Panc1 (cell line): ENCODE results near the gene NDUFA11. TPM values are rescaled to one million over a fixed set of nuclear protein-coding genes. Genes with fewer than 3 reads are reported as not detected.

Experiments used
- ATAC-seq: fragments of 200-7000 bp; cut with Tn5 transposase; 2 replicates; pipeline ENCODE4 v1.9.1; 2020; ENCODE audit warnings: mild to moderate bottlenecking, moderate library complexity
- BruUV-seq: library from RNA; stranded (reverse); fragments of 400-500 nt; replicated peaks from 2 replicates; lab custom pipeline; 2021; lab: Mats Ljungman, UMichigan
- CTCF ChIA-PET: fragments of 300-600 bp; sonication (Branson Sonifier 250); formaldehyde crosslinking; loops from one replicate; lab custom pipeline; 2022; ENCODE audit warnings: antibody characterized with exemption; lab: Charles Lee
- POLR2A ChIA-PET: fragments of 300-600 bp; sonication (Branson Sonifier 250); formaldehyde crosslinking; loops from one replicate; lab custom pipeline; 2022; ENCODE audit warnings: antibody characterized with exemption; lab: Charles Lee
- DNase-seq: peaks from one replicate; pipeline ENCODE4 v3.0.0-alpha.2; 2010; ENCODE audit warnings: low read depth, low spot score
- H3K27ac ChIP-seq: 2 replicates; pipeline ENCODE4 v1.5.1; 2011; ENCODE audit warnings: mild to moderate bottlenecking, low read length, inconsistent platforms
- H3K27me3 ChIP-seq: fragments of 200-500 bp; sonication (Bioruptor generic); 2 replicates; pipeline ENCODE4 v1.6.0; 2014; ENCODE audit warnings: low read length, inconsistent platforms; ENCODE audit not compliant: control insufficient read depth, insufficient read depth
- H3K36me3 ChIP-seq: fragments of 200-500 bp; sonication (Bioruptor generic); 2 replicates; pipeline ENCODE4 v1.5.1; 2014; ENCODE audit warnings: inconsistent platforms, mild to moderate bottlenecking, low read length, moderate library complexity; ENCODE audit not compliant: control insufficient read depth, insufficient read depth
- H3K4me1 ChIP-seq: 2 replicates; pipeline ENCODE4 v1.5.1; 2011; ENCODE audit warnings: inconsistent platforms, mild to moderate bottlenecking, low read length, moderate library complexity; ENCODE audit not compliant: control insufficient read depth, insufficient read depth
- H3K4me3 ChIP-seq, 2 experiments: 2 replicates each; pipeline ENCODE4 v1.5.1; 2011 to 2012; ENCODE audit warnings: low read depth in 2 of 2, low read length in 2 of 2, mild to moderate bottlenecking in 2 of 2, inconsistent platforms in 1 of 2, moderate library complexity in 1 of 2
- H3K9me3 ChIP-seq: fragments of 200-500 bp; sonication (Bioruptor generic); 2 replicates; pipeline ENCODE4 v1.5.1; 2014; ENCODE audit warnings: low read depth, mild to moderate bottlenecking, inconsistent platforms, low read length, moderate library complexity; ENCODE audit not compliant: control insufficient read depth, insufficient read depth
- POLR2AphosphoS5 ChIP-seq: IDR thresholded peaks from 2 replicates; pipeline ENCODE4 v1.6.1; 2012; ENCODE audit warnings: mild to moderate bottlenecking, low read depth, low read length, moderate library complexity
- SIN3A ChIP-seq: IDR thresholded peaks from 2 replicates; pipeline ENCODE4 v1.6.1; 2012; ENCODE audit warnings: low read depth, mild to moderate bottlenecking, low read length, moderate library complexity, borderline replicate concordance; ENCODE audit not compliant: insufficient read depth
- TCF7L2 ChIP-seq: IDR thresholded peaks from 2 replicates; pipeline ENCODE4 v1.6.1; 2011; ENCODE audit warnings: mild to moderate bottlenecking, low read depth, low read length, inconsistent platforms
- in situ Hi-C: cut with HindIII; loops from 2 replicates; pipeline ENCODE4 v1.10.0; 2016; ENCODE audit warnings: low sequenced_read_pairs, low pct_unique_long_range_greater_than_20kb
- intact Hi-C: fragments of 100-400 bp; cut with micrococcal nuclease; formaldehyde crosslinking; loops from one replicate; pipeline ENCODE4 v1.10.0; 2022; ENCODE audit not compliant: unreplicated experiment
- total RNA-seq: library from RNA; stranded (reverse); gene quantifications from one replicate; pipeline ENCODE4 v1.2.1, GENCODE V29; 2021; ENCODE audit not compliant: unreplicated experiment
- TF ChIP-seq, protein P1 (sequence below), 2 experiments: IDR thresholded peaks; 2 replicates each; pipeline ENCODE4 v1.6.1; 2011 to 2012; ENCODE audit warnings: low read depth in 2 of 2, control low read depth in 1 of 2, low read length in 1 of 2, mild to moderate bottlenecking in 1 of 2, moderate library complexity in 1 of 2; ENCODE audit not compliant: insufficient read depth in 1 of 2
- TF ChIP-seq, protein P2 (sequence below): fragments of 450-650 bp; IDR thresholded peaks from 2 replicates; pipeline ENCODE4 v1.5.1; 2017; ENCODE audit warnings: mild to moderate bottlenecking

Gene NDUFA11
- total RNA-seq, 1 experiment from 2014 or later: 242 TPM

DNA sequence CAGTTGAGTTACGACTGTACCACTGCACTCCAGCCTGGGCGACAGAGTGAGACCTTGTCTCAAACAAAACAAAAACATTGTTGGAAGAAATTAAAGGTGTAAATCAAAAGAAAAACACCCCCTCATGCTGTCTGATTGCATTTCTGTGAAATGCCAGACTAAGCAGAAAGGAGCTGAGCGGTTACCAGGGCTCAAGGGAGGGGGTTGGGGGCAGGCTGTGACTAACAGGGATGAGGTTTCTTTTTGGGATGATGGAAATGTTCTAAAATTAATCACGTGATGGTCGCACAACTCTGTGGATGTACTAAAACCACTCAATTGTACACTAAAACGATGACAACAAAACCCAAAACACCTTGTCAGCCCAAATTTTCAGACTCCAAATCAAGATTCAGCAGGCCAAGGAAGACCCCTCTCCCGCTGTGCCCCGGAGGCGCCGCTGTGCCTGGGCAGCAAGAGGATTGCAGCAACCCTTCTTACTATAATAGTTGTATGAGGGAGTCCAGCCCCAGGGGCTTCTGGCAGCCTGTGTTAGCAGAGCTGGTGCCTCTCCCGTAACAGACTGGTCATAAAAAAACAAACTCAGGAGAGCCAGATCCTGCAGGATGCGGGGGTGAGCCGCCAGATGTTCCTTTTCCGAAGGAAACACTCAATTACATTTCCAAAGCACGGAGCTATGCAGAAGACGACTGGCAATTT is 31.3 kb upstream of the NDUFA11 start:
- BruUV-seq: no TSS peak
- no peaks in the 10 kb centered on the region for H3K27me3 ChIP-seq
- DNase-seq (no peak), ATAC-seq (no peak)
- in situ Hi-C loops: no loop called here
- CTCF ChIA-PET: no interaction called here
- H3K27ac ChIP-seq: no peak overlapping the region
- intact Hi-C loops: no loop called here
- no peaks in the 10 kb centered on the region; the same call in 1 of the 2 replicates for H3K36me3 ChIP-seq
- no peaks in the 10 kb centered on the region; the same call in 1 of the 2 replicates for H3K4me1 ChIP-seq
- H3K4me3 ChIP-seq: no peak overlapping the region
- POLR2A ChIA-PET: no interaction called here
- TF ChIP-seq TCF7L2 (no peak), SIN3A (no peak), POLR2AphosphoS5 (no peak)
- TF ChIP-seq, protein P1, sequence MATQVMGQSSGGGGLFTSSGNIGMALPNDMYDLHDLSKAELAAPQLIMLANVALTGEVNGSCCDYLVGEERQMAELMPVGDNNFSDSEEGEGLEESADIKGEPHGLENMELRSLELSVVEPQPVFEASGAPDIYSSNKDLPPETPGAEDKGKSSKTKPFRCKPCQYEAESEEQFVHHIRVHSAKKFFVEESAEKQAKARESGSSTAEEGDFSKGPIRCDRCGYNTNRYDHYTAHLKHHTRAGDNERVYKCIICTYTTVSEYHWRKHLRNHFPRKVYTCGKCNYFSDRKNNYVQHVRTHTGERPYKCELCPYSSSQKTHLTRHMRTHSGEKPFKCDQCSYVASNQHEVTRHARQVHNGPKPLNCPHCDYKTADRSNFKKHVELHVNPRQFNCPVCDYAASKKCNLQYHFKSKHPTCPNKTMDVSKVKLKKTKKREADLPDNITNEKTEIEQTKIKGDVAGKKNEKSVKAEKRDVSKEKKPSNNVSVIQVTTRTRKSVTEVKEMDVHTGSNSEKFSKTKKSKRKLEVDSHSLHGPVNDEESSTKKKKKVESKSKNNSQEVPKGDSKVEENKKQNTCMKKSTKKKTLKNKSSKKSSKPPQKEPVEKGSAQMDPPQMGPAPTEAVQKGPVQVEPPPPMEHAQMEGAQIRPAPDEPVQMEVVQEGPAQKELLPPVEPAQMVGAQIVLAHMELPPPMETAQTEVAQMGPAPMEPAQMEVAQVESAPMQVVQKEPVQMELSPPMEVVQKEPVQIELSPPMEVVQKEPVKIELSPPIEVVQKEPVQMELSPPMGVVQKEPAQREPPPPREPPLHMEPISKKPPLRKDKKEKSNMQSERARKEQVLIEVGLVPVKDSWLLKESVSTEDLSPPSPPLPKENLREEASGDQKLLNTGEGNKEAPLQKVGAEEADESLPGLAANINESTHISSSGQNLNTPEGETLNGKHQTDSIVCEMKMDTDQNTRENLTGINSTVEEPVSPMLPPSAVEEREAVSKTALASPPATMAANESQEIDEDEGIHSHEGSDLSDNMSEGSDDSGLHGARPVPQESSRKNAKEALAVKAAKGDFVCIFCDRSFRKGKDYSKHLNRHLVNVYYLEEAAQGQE (IDR thresholded peaks at IDR 0.05; ENCODE audit: insufficient read depth in 1 of 2, low read depth in 2 of 2, low read length in 1 of 2): no peak
- TF ChIP-seq, protein P2, sequence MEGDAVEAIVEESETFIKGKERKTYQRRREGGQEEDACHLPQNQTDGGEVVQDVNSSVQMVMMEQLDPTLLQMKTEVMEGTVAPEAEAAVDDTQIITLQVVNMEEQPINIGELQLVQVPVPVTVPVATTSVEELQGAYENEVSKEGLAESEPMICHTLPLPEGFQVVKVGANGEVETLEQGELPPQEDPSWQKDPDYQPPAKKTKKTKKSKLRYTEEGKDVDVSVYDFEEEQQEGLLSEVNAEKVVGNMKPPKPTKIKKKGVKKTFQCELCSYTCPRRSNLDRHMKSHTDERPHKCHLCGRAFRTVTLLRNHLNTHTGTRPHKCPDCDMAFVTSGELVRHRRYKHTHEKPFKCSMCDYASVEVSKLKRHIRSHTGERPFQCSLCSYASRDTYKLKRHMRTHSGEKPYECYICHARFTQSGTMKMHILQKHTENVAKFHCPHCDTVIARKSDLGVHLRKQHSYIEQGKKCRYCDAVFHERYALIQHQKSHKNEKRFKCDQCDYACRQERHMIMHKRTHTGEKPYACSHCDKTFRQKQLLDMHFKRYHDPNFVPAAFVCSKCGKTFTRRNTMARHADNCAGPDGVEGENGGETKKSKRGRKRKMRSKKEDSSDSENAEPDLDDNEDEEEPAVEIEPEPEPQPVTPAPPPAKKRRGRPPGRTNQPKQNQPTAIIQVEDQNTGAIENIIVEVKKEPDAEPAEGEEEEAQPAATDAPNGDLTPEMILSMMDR: no peak
- H3K9me3 ChIP-seq: no peaks in the 10 kb centered on the region

DNA sequence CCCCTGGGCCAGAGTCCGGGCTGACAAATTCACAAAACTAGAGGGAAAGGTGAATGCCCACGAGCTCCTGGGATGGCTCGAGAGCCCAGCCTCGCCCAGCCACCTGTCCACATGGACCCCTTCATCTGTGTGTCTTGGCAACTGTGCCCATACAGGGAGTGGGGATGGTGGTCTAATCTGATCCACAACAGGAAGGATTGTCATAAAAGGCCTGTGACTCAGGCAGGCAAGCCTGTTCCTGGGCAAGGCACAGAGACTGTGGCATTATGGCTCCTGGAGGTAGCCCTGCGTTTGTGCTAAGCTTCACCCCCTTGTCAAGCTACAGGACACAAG is 30.4 kb upstream of the NDUFA11 start:
- intact Hi-C loops: no loop called here
- H3K27ac ChIP-seq: no peak overlapping the region

More for the DNA sequence above, 30.4 kb upstream of the NDUFA11 start:
- H3K4me1 ChIP-seq: no peaks in the 10 kb centered on the region; the same call in 1 of the 2 replicates
- TF ChIP-seq, protein P2: no peak
- TF ChIP-seq SIN3A: no peak
- TF ChIP-seq, protein P1 (IDR thresholded peaks at IDR 0.05; ENCODE audit: insufficient read depth in 1 of 2, low read depth in 2 of 2, low read length in 1 of 2): no peak
- TF ChIP-seq TCF7L2: no peak
- no peak for TF ChIP-seq POLR2AphosphoS5
- BruUV-seq: no TSS peak
- in situ Hi-C loops: no loop called here
- ATAC-seq (no peak), DNase-seq (no peak)
- no peaks in the 10 kb centered on the region for H3K27me3 ChIP-seq
- H3K36me3 ChIP-seq: no peaks in the 10 kb centered on the region; the same call in 1 of the 2 replicates
- H3K9me3 ChIP-seq: no peaks in the 10 kb centered on the region
- ChIA-PET CTCF (no interaction called here), POLR2A (no interaction called here)
- no peak overlapping the region for H3K4me3 ChIP-seq
